GM12891 (cell line): ENCODE data around the gene BRINP2.

Source experiments
- PAX5 ChIP-seq: IDR thresholded peaks from 2 replicates; pipeline ENCODE4 v1.6.1; 2011; ENCODE audit warnings: low read length, moderate library complexity, mild to moderate bottlenecking; ENCODE audit not compliant: insufficient read depth, severe bottlenecking
- POLR2A ChIP-seq: IDR thresholded peaks from 2 replicates; pipeline ENCODE4 v1.6.1; 2011; ENCODE audit warnings: low read depth, low read length, control low read depth
- POLR2AphosphoS5 ChIP-seq: IDR thresholded peaks from 2 replicates; pipeline ENCODE4 v1.6.1; 2011; ENCODE audit warnings: low read depth, low read length, control low read depth
- POU2F2 ChIP-seq: IDR thresholded peaks from 2 replicates; pipeline ENCODE4 v1.6.1; 2011; ENCODE audit warnings: low read depth, mild to moderate bottlenecking, control low read depth, low read length, moderate library complexity
- TAF1 ChIP-seq: IDR thresholded peaks from 2 replicates; pipeline ENCODE4 v1.6.1; 2011; ENCODE audit warnings: low read depth, low read length, control low read depth

GRCh38 chr1:177145106-177146070, 25.4 kb upstream of the BRINP2 start:
- TF ChIP-seq POLR2AphosphoS5 (no peak), POLR2A (no peak), POU2F2 (no peak), TAF1 (no peak), PAX5 (no peak)
